Common myeloid progenitor, CD34-positive (primary cell): Measurements from ENCODE around the gene TRIM73.
"Not testable (repeated sequence)": the region's sequence is repeated elsewhere in the genome, so short reads cannot be mapped to it uniquely, and the experiment has no call there.

Experiments used
- CTCF ChIA-PET: fragments of 350-600 bp; sonication (Branson Sonifier 250); formaldehyde crosslinking; loops from one replicate; lab custom pipeline; 2021; ENCODE audit warnings: antibody characterized with exemption; lab: Charles Lee
- POLR2A ChIA-PET: fragments of 350-600 bp; sonication (Branson Sonifier 250); formaldehyde crosslinking; loops from one replicate; lab custom pipeline; 2021; ENCODE audit warnings: antibody characterized with exemption; lab: Charles Lee
- DNase-seq, 3 donors: peaks; one replicate each; pipeline versions ENCODE4 v3.0.0 to v3.0.0-alpha.2; 2013
- H3K27ac ChIP-seq, 2 experiments: 1 replicate in 1 of 2; 2 replicates in 1 of 2; pipeline ENCODE4 v1.7.0; 2013; ENCODE audit warnings: inconsistent platforms in 2 of 2, low read length in 2 of 2, mild to moderate bottlenecking in 2 of 2, low read depth in 1 of 2, moderate library complexity in 1 of 2; ENCODE audit not compliant: severe bottlenecking in 2 of 2, insufficient read depth in 1 of 2, poor library complexity in 1 of 2
- H3K27me3 ChIP-seq, 5 experiments: replicated peaks in 2 of 5; 1 replicate in 3 of 5; 2 replicates in 2 of 5; pipeline versions ENCODE4 v1.6.1 to v1.7.0; 2013; ENCODE audit warnings: low read length in 4 of 5, mild to moderate bottlenecking in 2 of 5, moderate library complexity in 2 of 5, inconsistent platforms in 1 of 5; ENCODE audit not compliant: insufficient read depth in 5 of 5, control insufficient read depth in 4 of 5
- H3K36me3 ChIP-seq, 4 experiments: 1 replicate in 2 of 4; 2 replicates in 2 of 4; pipeline versions ENCODE4 v1.6.1 to v1.7.0; 2013; ENCODE audit warnings: low read length in 3 of 4, control low read depth in 1 of 4, mild to moderate bottlenecking in 1 of 4; ENCODE audit not compliant: control insufficient read depth in 4 of 4, insufficient read depth in 4 of 4
- H3K4me1 ChIP-seq, 4 experiments: 1 replicate in 3 of 4; 2 replicates in 1 of 4; pipeline versions ENCODE4 v1.6.1 to v1.7.1; 2013; ENCODE audit warnings: low read length in 3 of 4, mild to moderate bottlenecking in 3 of 4, control low read depth in 1 of 4, inconsistent platforms in 1 of 4, moderate library complexity in 1 of 4; ENCODE audit not compliant: control insufficient read depth in 4 of 4, insufficient read depth in 4 of 4; ENCODE audit errors: control extremely low read depth in 1 of 4
- H3K4me3 ChIP-seq, 7 experiments: 1 replicate in 4 of 7; 2 replicates in 3 of 7; pipeline versions ENCODE4 v1.5.1 to v1.7.0; 2013; ENCODE audit warnings: mild to moderate bottlenecking in 7 of 7, low read length in 6 of 7, moderate library complexity in 6 of 7, inconsistent platforms in 2 of 7, low read depth in 2 of 7, control low read depth in 1 of 7; ENCODE audit not compliant: insufficient read depth in 4 of 7, control insufficient read depth in 1 of 7; ENCODE audit errors: extremely low read depth in 1 of 7
- H3K9me3 ChIP-seq, 5 experiments: 1 replicate in 4 of 5; 2 replicates in 1 of 5; pipeline versions ENCODE4 v1.6.1 to v1.7.1; 2013; ENCODE audit warnings: low read length in 4 of 5, mild to moderate bottlenecking in 2 of 5, inconsistent platforms in 1 of 5, low read depth in 1 of 5, moderate library complexity in 1 of 5; ENCODE audit not compliant: control insufficient read depth in 4 of 5, insufficient read depth in 2 of 5; ENCODE audit errors: control extremely low read depth in 1 of 5
- WGBS: methylation state at CpG from one replicate; pipeline ENCODE4 v1.1.5; 2013; ENCODE audit not compliant: insufficient coverage; 5-methylcytosine and 5-hydroxymethylcytosine counted together

TRIM73 gene

DNA sequence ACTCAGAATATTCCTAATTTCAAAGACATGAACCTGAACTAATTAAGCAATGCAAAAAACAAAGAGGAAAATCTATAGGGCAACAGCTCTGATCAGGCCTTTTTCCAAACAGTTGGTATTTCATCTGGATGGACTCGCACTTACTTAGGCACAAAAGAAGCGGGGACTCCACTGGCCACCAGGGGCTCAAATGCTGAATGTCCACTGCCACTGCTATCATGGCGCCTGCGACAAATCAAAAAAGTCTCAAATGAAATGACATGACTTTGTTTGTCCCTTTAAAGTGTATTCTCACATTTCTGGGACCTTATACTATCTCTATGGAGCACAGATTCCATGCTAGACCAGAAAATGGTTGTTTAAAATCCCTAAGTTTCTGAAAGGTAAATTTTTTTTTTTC lies 43.6 kb downstream of the TRIM73 start:
- H3K27ac ChIP-seq, H3K4me3 ChIP-seq, DNase-seq, POLR2A ChIA-PET, H3K9me3 ChIP-seq, CTCF ChIA-PET, H3K4me1 ChIP-seq, H3K27me3 ChIP-seq: not testable (repeated sequence)
- H3K36me3 ChIP-seq = peaks cover 7 to 56% (median 34%) of the 10 kb centered on the region in 4 experiments
- WGBS = 93% methylated on average over 4 of the region's 4 CpGs

- POLR2A ChIA-PET, H3K4me1 ChIP-seq, H3K9me3 ChIP-seq, H3K27me3 ChIP-seq, DNase-seq, CTCF ChIA-PET: not testable (repeated sequence)
- no CpG with 5 or more reads among the region's 37 CpGs for WGBS
- Histone ChIP-seq H3K4me3 (peak overlapping the region in 6 of 7 experiments; percentile 19 to 73 (median 52)), H3K27ac (peak overlapping the region in 1 of 2 experiments; percentile 43), H3K36me3 (peaks cover 7 to 27% (median 19%) of the 10 kb centered on the region in 4 experiments)
Measured at GRCh38 chr7:75442101-75442464, 46.7 kb downstream of the TRIM73 start.

- H3K27me3 ChIP-seq, POLR2A ChIA-PET, H3K9me3 ChIP-seq, CTCF ChIA-PET, H3K4me1 ChIP-seq: not testable (repeated sequence)
- peak overlapping the region; percentile 39 to 79 (median 69) for H3K4me3 ChIP-seq
- peaks cover 7 to 24% (median 16%) of the 10 kb centered on the region in 4 experiments for H3K36me3 ChIP-seq
- H3K27ac ChIP-seq = peak overlapping the region; percentile 61 to 83
- DNase-seq = peak in 2 of 3 donors; percentile 11 to 33
- no CpG with 5 or more reads among the region's 76 CpGs for WGBS
Measured at GRCh38 chr7:75442465-75443111, 47.2 kb downstream of the TRIM73 start.

GRCh38 chr7:75449946-75450345 lies 54.5 kb downstream of the TRIM73 start:
- H3K27me3 ChIP-seq, H3K4me3 ChIP-seq, CTCF ChIA-PET, H3K4me1 ChIP-seq, H3K9me3 ChIP-seq, DNase-seq, H3K27ac ChIP-seq, H3K36me3 ChIP-seq, POLR2A ChIA-PET: not testable (repeated sequence)
- WGBS = no CpG with 5 or more reads among the region's 5 CpGs

- H3K36me3 ChIP-seq, DNase-seq, H3K4me1 ChIP-seq, H3K4me3 ChIP-seq, H3K27me3 ChIP-seq, CTCF ChIA-PET, H3K9me3 ChIP-seq, H3K27ac ChIP-seq, POLR2A ChIA-PET: not testable (repeated sequence)
- WGBS = no CpG with 5 or more reads among the region's 4 CpGs
Measured at GRCh38 chr7:75452494-75452955, 57.1 kb downstream of the TRIM73 start.
